ENCODE results near the gene POT1. TPM values are rescaled to one million over a fixed set of nuclear protein-coding genes. Genes with fewer than 3 reads are reported as not detected.

POT1 gene
- total and polyA plus RNA-seq, 2 of the 13 experiments (the other 11 are each of a cell fraction or from before 2014, with no cell fraction given) = 21.7 to 23.4 TPM

GRCh38 chr7:124839687-124840086 is 89.9 kb downstream of the POT1 start:
- Histone ChIP-seq H3K9ac (ENCODE audit: insufficient read depth, low read depth, low read length) (no peak overlapping the region), H3K79me2 (ENCODE audit: insufficient read depth, low read length) (no peaks in the 10 kb centered on the region), H4K20me1 (ENCODE audit: insufficient read depth, low read length) (peaks cover 4% of the 10 kb centered on the region; the same call in 1 of the 2 replicates), H3K9me3 (ENCODE audit: low read length) (no peaks in the 10 kb centered on the region), H3K36me3 (replicated peaks in 1 of 2; ENCODE audit: control insufficient read depth in 1 of 2, insufficient read depth in 2 of 2, low read length in 2 of 2) (peaks cover 0 to 8% of the 10 kb centered on the region in 2 experiments; a peak in 2 of 5 replicates), H2AFZ (ENCODE audit: low read length) (no peak overlapping the region), H3K4me1 (ENCODE audit: insufficient read depth, low read length) (peaks cover 14% of the 10 kb centered on the region), H3K4me3 (replicated peaks in 1 of 3; ENCODE audit: insufficient read depth in 1 of 3, low read depth in 2 of 3, low read length in 3 of 3) (no peak overlapping the region), H3K27me3 (ENCODE audit: control insufficient read depth in 1 of 2, insufficient read depth in 2 of 2, low read length in 2 of 2) (no peaks in the 10 kb centered on the region), H3K4me2 (ENCODE audit: low read depth, low read length) (no peak overlapping the region), H3K27ac (ENCODE audit: extremely low read length, insufficient read depth, low read length) (no peak overlapping the region)
- in situ Hi-C loops (cut with HindIII; ENCODE audit: extremely low pct_ligation_motif_present, low pct_unique_long_range_greater_than_20kb) = no loop called here
- no TSS peak for BruUV-seq (replicated peaks)
- ChIA-PET POLR2A (no interaction called here), CTCF (ENCODE audit: low intra/inter-chr PET ratio, low total read pairs) (no interaction called here)
- FAIRE-seq = no peak
- 83% methylated on average over 1 of the region's 1 CpG for WGBS (ENCODE audit: low lambda C conversion rate)
- peak; percentile 10 for DNase-seq (ENCODE audit: low spot score)
- ATAC-seq = peak; percentile 54; the same call in 1 of the 3 replicates
- intact Hi-C loops (cut with micrococcal nuclease; ENCODE audit: unreplicated experiment) = loop anchor here (2.0 to 5.0 kb wide), 2 partner anchors 562 to 685 kb away; no protein-coding TSS in a partner anchor
- TF ChIP-seq ZNF614 (CRISPR knock-in tag; IDR thresholded peaks at IDR 0.05; ENCODE audit: borderline replicate concordance) (no peak), ARNT2 (CRISPR knock-in tag; IDR thresholded peaks at IDR 0.05; ENCODE audit: low read depth) (no peak), HHEX (CRISPR knock-in tag; IDR thresholded peaks at IDR 0.05) (no peak), ZNF383 (CRISPR knock-in tag; IDR thresholded peaks at IDR 0.05; ENCODE audit: borderline replicate concordance) (no peak), ZNF484 (CRISPR knock-in tag; IDR thresholded peaks at IDR 0.05; ENCODE audit: borderline replicate concordance, low read depth) (no peak), MIXL1 (CRISPR knock-in tag; IDR thresholded peaks at IDR 0.05) (0 out of 2 replicates have a peak, but pooled peaks have one; percentile 42), FOXA3 (CRISPR knock-in tag; IDR thresholded peaks at IDR 0.05) (0 out of 2 replicates have a peak, but pooled peaks have one; percentile 11), HNF4G (IDR thresholded peaks at IDR 0.05; ENCODE audit: borderline replicate concordance, low read depth, low read length) (0 out of 2 replicates have a peak, but pooled peaks have one; percentile 23), HNF4G (CRISPR knock-in tag; IDR thresholded peaks at IDR 0.05; ENCODE audit: borderline replicate concordance, low read depth) (no peak), CBX1 (IDR thresholded peaks at IDR 0.05; ENCODE audit: low read depth) (no peak), ARID5B (CRISPR knock-in tag; IDR thresholded peaks at IDR 0.05) (0 out of 2 replicates have a peak, but pooled peaks have one; percentile 25), MEIS2 (CRISPR knock-in tag; IDR thresholded peaks at IDR 0.05) (no peak), EHMT2 (IDR thresholded peaks at IDR 0.05; ENCODE audit: borderline replicate concordance, low read depth, low read length) (peak; percentile 21; the same call in 1 of the 2 replicates), KMT2A (CRISPR knock-in tag; IDR thresholded peaks at IDR 0.05) (no peak), ZBTB42 (CRISPR knock-in tag; IDR thresholded peaks at IDR 0.05) (no peak), NCOR1 (IDR thresholded peaks at IDR 0.05; ENCODE audit: borderline replicate concordance, low read length) (peak; percentile 73; the same call in 1 of the 2 replicates), ZNF350 (CRISPR knock-in tag; IDR thresholded peaks at IDR 0.05; ENCODE audit: borderline replicate concordance, low read depth) (no peak), ZNF264 (CRISPR knock-in tag; IDR thresholded peaks at IDR 0.05) (no peak)
- TF ChIP-seq, protein P1, sequence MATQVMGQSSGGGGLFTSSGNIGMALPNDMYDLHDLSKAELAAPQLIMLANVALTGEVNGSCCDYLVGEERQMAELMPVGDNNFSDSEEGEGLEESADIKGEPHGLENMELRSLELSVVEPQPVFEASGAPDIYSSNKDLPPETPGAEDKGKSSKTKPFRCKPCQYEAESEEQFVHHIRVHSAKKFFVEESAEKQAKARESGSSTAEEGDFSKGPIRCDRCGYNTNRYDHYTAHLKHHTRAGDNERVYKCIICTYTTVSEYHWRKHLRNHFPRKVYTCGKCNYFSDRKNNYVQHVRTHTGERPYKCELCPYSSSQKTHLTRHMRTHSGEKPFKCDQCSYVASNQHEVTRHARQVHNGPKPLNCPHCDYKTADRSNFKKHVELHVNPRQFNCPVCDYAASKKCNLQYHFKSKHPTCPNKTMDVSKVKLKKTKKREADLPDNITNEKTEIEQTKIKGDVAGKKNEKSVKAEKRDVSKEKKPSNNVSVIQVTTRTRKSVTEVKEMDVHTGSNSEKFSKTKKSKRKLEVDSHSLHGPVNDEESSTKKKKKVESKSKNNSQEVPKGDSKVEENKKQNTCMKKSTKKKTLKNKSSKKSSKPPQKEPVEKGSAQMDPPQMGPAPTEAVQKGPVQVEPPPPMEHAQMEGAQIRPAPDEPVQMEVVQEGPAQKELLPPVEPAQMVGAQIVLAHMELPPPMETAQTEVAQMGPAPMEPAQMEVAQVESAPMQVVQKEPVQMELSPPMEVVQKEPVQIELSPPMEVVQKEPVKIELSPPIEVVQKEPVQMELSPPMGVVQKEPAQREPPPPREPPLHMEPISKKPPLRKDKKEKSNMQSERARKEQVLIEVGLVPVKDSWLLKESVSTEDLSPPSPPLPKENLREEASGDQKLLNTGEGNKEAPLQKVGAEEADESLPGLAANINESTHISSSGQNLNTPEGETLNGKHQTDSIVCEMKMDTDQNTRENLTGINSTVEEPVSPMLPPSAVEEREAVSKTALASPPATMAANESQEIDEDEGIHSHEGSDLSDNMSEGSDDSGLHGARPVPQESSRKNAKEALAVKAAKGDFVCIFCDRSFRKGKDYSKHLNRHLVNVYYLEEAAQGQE (IDR thresholded peaks at IDR 0.05; ENCODE audit: borderline replicate concordance in 1 of 2, low read depth in 1 of 2, low read length in 2 of 2) = no peak

Measured in HepG2 (cell line).